Frontal cortex (tissue), 4 donors: Measurements from ENCODE around the gene SBF2. TPM values are rescaled to one million over a fixed set of nuclear protein-coding genes. Genes with fewer than 3 reads are reported as not detected.
"Not testable (repeated sequence)": the region's sequence is repeated elsewhere in the genome, so short reads cannot be mapped to it uniquely, and the experiment has no call there.

Experiments used
- DNase-seq, 2 donors: peaks; one replicate each; pipeline ENCODE4 v3.0.0; 2012; ENCODE audit warnings: low spot score in 2 of 2
- FAIRE-seq: peaks from 2 replicates; lab custom pipeline; 2012; peaks lifted over from hg19 to GRCh38; lab: Jason Lieb, UNC
- total RNA-seq: library from RNA; depleted of rRNA; stranded (reverse); fragments of >200 nt; gene quantifications from one replicate; pipeline ENCODE4 v1.2.3, GENCODE V29; 2014
- donor health status: control.
- donor health status: control.
- donor health status: control.

The SBF2 gene
- total RNA-seq, 1 donor from 2014 or later = 104 TPM

- FAIRE-seq = no peak
Measured at GRCh38 chr11:9943386-9944110, 350.5 kb downstream of the SBF2 start.

DNA sequence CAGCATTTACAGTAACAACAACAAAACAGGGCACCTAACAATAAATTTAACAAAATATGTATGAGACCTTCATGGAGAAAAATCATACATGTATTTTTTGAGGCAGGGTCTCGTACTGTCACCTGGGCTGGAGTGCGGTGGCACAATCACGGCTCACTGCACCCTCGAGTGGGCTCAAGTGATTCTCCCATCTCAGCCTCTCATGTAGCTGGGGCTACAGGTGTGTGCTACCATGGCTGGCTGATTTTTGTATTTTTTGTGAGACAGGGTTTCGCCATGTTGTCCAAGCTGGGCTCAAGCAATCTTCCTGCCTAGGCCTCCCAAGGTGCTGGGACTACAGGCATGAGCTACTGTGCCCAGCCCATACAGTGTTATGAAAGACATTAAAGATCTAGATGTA, 352.0 kb downstream of the SBF2 start:
- DNase-seq (no peak), FAIRE-seq (no peak)

More at GRCh38 chr11:9943386-9944110, 350.5 kb downstream of the SBF2 start:
- no peak for DNase-seq

- not testable (repeated sequence) for FAIRE-seq
Measured at GRCh38 chr11:9939150-9939549, 354.9 kb downstream of the SBF2 start.

DNA sequence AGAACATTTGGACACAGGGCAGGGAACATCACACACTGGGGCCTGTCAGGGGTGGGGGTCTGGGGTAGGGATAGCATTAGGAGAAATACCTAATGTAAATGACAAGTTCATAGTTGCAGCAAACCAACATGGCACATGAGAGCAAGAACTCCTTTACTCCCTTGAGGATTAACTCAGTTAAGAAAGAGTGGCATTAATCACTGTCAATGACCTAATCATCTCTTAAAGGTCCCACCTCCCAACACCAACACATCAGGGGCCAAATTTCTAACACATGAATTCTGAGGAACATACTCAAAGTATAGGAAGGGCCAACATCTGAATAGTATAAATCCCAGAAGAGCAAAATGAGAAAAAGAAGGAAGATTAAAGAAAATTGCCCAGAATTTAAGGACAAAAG, 357.3 kb downstream of the SBF2 start:
- DNase-seq (no peak), FAIRE-seq (no peak)

More at GRCh38 chr11:9939150-9939549, 354.9 kb downstream of the SBF2 start:
- not testable (repeated sequence) for DNase-seq

DNA sequence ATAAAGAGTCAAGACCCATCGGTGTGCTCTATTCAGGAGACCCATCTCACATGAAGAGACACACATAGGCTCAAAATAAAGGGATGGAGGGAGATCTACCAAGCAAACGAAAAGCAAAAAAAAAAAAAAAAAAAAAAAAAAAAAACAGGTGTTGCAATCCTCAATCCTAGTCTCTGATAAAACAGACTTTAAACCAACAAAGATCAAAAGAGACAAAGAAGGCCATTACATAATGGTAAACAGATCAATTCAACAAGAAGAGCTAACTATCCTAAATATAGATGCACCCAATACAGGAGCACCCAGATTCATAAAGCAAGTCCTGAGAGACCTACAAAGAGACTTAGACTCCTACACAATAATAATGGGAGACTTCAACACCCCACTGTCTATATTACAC, 361.2 kb downstream of the SBF2 start:
- DNase-seq, FAIRE-seq: not testable (repeated sequence)

- DNase-seq, FAIRE-seq: not testable (repeated sequence)
Measured at GRCh38 chr11:9930562-9931331, 363.3 kb downstream of the SBF2 start.

DNA sequence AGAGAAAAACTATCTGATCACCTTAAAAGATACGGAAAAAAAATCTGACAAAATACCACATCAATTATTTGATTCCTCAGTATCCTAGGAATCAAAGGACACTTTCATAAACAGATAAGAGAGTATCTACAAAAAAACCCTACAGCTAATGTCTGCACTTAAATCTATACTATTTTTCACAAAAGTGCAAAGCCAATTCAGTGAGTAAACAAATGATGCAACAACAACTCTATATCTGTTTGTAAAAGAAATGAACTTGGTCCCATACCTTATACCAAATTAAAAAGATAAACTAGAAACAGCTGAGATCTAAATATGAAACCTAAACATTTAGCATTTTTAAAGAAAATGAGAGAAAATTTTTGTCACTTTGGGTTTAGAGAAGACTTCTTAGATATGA, 366.3 kb downstream of the SBF2 start:
- FAIRE-seq = no peak
- no peak for DNase-seq

- DNase-seq (no peak), FAIRE-seq (no peak)
Measured at GRCh38 chr11:9923280-9923679, 370.7 kb downstream of the SBF2 start.

DNA sequence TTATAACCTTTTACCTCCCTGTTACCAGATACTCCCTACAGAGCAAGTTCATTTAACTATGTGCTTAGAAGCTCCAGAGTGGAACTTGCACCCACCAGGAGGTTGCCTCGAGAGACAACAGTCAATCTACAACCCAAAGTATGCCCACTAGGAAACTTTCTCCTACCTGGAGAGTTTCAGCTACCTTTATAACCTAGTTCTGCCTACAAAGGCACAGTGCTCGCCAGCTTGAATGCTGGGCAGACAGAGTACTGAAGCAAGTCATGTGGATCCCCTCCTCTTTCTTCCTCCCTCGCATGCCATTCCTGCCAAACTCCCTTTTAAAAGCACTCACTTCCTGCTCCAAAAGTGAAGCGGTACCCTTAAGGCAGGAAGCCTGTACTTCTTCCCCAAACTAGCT, 371.2 kb downstream of the SBF2 start:
- FAIRE-seq (no peak), DNase-seq (no peak)

DNA sequence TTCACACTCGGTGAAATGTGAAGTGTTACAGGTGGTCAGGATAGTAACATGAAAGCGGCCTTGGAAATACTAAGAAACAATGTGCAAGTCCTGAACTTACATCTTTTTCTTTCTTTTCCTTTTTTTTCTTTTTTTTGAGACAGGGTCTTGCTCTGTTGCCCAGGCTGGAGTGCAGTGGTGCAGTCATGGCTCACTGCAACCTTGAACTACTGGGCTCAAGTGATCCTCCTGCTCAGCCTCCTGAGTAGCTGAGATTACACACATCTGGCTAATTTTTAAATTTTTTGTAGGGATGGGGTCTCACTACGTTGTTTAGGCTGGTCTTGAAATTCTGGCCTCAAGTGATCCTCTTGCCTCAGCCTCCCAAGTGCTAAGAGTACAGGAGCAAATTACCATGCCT, 377.5 kb downstream of the SBF2 start:
- DNase-seq (no peak), FAIRE-seq (no peak)

- DNase-seq (no peak), FAIRE-seq (no peak)
Measured at GRCh38 chr11:9914064-9914463, 380.0 kb downstream of the SBF2 start.

DNA sequence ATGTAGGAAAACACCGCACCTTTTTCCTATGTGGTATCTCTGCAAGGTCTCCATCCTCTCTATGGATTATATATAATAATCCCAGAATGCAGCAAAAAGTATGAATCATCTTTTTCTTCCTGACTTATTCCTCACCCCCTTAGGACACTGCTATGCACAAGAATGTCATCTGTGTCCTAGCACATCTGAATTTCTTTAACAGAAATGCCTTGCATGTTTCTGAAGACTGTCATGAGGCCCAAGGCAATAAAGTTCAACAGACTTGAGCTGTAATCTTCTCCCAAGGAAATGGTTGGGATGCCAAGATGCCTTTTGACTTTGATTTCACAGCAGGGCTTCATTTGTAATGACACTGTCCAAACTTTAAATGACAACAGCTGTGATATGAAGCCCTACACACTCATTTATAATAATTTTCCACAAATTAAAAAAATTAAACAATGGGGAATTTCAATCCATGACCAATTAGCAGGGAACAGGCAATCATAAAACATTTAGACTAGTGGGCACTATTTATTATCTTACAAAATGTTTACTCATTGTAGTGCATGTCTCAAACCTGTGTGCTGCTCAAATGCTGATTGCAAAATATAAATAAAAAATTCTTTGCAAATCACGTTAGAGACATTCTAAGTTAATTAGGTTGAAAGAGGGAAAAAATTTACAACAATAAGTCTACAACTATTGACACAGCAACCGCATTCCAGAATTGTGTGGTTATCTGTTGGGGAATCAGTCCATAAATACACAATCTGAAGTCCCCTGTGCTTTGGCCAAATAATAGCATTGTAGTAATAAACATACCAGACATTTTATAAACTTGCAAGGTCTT, 387.8 kb downstream of the SBF2 start:
- DNase-seq (no peak), FAIRE-seq (no peak)

- FAIRE-seq (no peak), DNase-seq (no peak)
Measured at GRCh38 chr11:9905501-9905951, 388.5 kb downstream of the SBF2 start.

DNA sequence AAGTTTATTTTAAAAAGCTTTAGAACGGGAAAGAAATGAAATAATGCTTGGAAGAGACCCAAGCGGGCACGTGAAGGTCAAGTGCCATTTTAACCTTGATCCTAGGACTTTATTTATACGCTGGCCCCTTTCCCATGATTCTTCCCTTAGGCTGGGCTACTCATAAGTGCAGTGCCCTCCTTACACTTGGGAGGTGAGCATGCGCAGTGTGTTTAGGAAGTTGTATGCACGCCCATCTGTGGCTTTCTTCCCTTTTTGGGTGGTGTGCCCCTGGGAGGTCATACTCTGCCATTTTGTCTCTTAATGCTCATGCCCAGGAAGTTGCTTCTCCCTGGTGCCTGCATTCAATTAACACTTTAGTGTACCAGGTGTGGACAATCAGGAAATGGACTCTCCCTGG, 390.4 kb downstream of the SBF2 start:
- DNase-seq = no peak
- no peak for FAIRE-seq

DNA sequence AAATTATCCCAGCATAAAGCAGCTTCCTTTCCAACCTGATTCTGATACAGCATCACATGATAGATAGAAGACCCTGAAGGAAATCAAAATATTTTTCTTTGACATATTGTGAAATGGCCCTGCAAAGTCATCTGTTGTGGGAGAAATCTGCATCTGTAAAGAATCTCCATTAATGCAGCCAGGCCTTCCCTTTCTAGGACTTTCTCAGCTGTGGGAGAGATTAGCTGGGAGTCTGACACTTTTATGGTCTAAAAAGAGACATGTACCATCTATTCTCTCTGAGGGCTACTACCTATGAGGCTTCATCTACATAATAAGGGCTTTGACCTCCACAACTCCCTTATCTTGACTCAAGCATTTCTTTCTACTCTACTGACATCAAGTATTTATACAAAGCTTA, 392.1 kb downstream of the SBF2 start:
- DNase-seq (no peak), FAIRE-seq (no peak)

DNA sequence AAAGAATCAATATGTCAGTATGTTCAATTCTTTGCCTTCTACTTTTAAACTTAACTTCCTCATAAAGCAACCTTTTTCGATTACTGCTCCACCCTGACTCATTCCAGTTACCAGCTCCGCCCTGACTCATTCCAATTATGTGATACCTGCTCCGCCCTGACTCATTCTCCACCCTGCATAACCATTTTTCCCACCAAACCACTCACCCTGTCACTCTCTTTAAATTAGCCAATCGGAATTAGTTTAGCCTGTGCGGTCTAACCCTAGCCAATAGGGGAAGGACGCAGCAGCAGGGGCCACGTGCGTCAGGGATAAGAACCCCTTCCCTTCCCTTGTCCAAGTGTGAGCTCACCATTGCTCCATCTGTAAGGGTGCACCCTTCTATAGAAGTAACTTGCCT, 393.8 kb downstream of the SBF2 start:
- not testable (repeated sequence) for FAIRE-seq, DNase-seq

DNA sequence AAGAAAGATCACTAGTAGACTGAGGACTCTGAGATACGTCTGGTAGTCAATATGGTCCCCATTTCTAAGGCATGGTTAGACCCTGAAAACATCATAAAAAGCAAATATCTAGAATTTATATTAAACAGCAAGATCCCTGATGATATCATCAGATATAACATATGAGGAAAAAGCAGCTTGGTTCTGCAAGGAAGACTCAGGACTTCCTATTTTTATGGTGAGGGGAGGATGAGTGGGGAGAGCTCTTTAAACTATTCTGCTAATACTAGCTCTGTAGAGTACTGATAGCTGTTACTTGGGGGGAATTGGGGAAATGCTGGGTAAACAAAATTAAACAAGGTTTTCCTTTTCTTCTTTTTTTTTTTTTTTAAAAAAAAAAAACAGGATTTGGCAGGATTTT, 394.3 kb downstream of the SBF2 start:
- no peak for FAIRE-seq

DNA sequence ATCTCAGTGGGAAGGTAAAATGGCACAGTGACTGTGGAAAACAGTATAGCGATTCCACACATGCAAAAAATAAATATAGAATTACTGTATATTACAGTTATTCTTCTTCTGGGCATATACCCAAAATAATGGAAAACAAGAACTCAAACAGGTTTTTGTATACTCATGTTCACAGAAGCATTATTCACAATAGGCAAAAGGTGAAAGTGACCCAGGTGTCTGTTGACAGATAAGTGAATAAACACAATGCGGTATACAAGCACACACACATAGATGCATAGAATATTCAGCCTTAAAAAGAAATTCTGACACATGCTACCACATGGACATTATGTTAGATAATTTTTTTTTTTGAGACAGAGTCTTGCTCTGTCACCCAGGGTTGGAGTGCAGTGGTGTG, 397.1 kb downstream of the SBF2 start:
- DNase-seq (no peak), FAIRE-seq (no peak)

More for the DNA sequence above, 394.3 kb downstream of the SBF2 start:
- no peak for DNase-seq

DNA sequence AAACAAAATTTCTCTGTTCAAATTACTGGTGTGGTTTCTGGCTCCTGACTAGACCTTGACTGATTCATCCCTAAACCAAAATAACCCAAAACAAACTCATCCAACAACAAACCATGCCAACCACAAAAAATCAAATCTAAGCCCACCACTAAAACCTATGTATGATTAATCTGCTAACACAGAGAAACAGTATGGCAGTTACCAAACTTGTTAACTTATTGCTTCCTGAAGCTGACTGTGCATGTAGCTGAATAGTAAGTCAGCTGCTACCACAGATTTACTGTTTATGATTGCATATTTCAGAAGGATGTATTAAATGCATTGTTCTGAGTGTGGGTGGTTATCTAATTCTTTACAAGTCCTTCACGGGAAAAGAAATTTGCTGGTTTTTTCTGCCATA, 399.0 kb downstream of the SBF2 start:
- DNase-seq = no peak
- FAIRE-seq = no peak

- no peak for FAIRE-seq
- no peak for DNase-seq
Measured at GRCh38 chr11:9893474-9893873, 400.5 kb downstream of the SBF2 start.
